ENCODE measurements around the gene WDR47.
"Not testable (repeated sequence)": the region's sequence is repeated elsewhere in the genome, so short reads cannot be mapped to it uniquely, and the experiment has no call there.

Gene WDR47

DNA sequence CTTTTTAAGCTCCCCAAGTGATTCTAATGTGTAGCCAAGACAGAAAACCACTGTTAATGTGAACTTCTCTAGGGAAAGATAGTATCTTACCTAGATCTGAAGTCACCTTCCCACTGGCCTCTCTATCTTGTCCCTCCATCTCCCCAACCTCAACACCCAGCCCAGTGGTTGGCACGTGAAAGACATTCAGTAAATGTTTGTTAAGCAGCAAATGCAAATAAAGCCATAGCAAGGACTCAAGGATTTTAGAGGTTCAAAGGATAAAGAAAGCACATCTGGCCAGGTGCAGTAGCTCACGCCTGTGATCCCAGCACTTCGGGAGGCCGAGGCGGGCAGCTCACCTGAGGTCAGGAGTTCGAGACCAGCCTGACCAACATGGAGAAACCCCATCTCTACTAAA lies 88.5 kb downstream of the WDR47 start:
- TF ChIP-seq, protein P1, sequence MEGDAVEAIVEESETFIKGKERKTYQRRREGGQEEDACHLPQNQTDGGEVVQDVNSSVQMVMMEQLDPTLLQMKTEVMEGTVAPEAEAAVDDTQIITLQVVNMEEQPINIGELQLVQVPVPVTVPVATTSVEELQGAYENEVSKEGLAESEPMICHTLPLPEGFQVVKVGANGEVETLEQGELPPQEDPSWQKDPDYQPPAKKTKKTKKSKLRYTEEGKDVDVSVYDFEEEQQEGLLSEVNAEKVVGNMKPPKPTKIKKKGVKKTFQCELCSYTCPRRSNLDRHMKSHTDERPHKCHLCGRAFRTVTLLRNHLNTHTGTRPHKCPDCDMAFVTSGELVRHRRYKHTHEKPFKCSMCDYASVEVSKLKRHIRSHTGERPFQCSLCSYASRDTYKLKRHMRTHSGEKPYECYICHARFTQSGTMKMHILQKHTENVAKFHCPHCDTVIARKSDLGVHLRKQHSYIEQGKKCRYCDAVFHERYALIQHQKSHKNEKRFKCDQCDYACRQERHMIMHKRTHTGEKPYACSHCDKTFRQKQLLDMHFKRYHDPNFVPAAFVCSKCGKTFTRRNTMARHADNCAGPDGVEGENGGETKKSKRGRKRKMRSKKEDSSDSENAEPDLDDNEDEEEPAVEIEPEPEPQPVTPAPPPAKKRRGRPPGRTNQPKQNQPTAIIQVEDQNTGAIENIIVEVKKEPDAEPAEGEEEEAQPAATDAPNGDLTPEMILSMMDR (IDR thresholded peaks at IDR 0.05; ENCODE audit: borderline replicate concordance, insufficient read depth, low read depth, low read length) = no peak
- no peak overlapping the region for H3K4me3 ChIP-seq (ENCODE audit: low read depth, low read length)

DNA sequence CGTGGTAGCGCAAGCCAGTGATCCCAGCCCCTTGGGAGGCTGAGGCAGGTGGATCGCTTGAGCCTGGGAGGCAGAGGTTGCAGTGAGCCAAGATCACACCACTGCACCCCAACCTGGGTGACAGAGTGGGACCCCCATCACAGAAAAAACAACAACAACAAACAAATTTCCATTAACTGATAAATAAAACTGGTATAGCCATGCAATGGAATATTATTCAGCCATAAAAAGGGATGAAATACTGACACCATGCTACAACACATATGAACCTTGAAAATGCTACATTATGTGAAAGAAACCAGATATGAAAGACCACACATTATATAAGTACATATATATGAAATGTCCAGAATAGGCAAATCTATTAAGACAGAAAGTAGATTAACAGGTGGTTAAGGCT lies 90.7 kb downstream of the WDR47 start:
- TF ChIP-seq, protein P1 (IDR thresholded peaks at IDR 0.05; ENCODE audit: borderline replicate concordance, insufficient read depth, low read depth, low read length) = no peak
- H3K4me3 ChIP-seq (ENCODE audit: low read depth, low read length) = no peak overlapping the region

DNA sequence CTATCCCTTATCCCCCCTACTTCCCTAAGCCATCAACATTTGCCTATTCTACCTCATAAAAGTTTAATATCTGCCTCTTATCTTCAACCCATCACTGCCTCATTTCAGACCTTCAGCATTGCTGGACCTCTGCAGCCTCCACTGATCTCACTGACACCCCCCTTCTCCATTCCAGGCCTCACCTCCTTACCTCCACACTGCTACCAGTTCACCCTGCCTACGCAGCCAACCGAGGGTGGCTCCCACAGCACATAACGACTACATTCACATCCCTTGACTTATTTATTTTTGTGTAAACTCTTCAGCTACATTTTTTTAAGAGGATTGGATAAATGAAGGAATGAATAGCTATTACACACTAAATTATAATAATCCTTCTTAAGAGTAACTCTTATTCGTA lies 92.9 kb downstream of the WDR47 start:
- TF ChIP-seq, protein P1 (IDR thresholded peaks at IDR 0.05; ENCODE audit: borderline replicate concordance, insufficient read depth, low read depth, low read length) = no peak
- H3K4me3 ChIP-seq (ENCODE audit: low read depth, low read length) = no peak overlapping the region

DNA sequence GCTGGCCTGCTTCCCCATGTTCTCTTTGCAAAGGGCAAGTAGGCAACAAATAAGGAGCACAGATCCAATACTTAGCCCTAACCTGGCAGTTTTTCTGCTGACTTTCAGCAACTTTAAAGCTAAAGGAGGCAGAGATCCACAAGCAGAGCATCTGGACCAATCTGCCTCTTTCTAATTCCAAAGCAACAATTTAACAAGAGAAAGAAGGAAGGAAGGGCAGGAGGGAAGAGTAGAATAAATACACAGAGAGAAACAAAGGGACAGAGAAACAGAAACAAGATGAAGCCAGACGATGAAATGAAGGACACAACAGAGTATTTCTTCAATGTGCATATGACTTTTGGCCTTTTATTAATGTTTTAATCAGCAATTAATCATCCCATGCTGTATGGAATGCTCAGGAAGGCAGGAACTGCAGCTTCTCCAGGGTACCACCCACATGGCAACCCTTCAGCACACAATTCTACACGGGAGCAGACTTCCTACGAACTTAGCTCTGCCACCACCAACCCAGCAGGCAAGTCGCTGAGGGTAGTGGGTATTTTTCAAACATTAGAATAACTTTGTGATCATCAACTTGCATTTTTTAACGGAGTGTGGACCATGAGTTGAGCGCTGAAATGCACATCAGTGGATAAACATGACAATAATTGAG lies 93.9 kb downstream of the WDR47 start:
- H3K4me3 ChIP-seq (ENCODE audit: low read depth, low read length) = no peak overlapping the region
- TF ChIP-seq, protein P1 (IDR thresholded peaks at IDR 0.05; ENCODE audit: borderline replicate concordance, insufficient read depth, low read depth, low read length) = no peak

DNA sequence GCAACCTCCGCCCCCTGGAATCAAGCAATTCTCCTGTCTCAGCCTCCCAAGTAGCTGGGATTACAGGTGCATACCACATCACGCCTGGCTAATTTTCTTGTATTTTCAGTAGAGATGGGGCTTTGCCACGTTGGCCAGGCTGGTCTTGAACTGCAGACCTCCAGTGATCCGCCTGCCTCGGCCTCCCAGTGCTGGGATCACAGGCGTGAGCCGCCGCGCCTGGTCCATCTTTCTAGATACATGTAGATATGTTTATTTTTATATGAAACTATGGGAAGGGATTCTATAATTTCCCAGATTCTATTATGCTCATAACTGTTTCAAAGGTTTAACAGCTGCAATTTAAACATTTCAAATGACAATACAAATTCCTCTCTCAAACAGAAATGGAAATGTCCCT lies 105.7 kb downstream of the WDR47 start:
- TF ChIP-seq, protein P1 (IDR thresholded peaks at IDR 0.05; ENCODE audit: borderline replicate concordance, insufficient read depth, low read depth, low read length) = no peak
- H3K4me3 ChIP-seq (ENCODE audit: low read depth, low read length) = no peak overlapping the region

DNA sequence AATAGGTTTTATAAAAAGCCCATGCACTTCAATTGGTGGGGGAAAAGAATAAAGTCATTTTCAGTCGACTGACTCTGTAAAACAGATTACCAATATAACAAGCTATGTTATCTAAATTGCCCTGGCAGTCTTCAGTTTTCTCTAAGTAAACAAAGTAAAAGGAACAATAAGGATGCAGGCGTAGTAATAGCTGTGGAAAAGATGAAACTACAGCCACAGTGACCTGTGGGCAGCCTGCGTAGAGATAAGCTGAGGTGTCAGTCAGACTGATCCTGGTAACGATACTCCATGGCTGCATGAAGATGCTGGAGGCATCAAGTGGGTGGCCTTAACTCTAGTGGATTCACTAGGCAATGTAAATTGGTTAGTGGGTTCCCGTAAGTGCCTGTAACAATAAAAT lies 108.0 kb downstream of the WDR47 start:
- TF ChIP-seq, protein P1 (IDR thresholded peaks at IDR 0.05; ENCODE audit: borderline replicate concordance, insufficient read depth, low read depth, low read length) = no peak
- H3K4me3 ChIP-seq (ENCODE audit: low read depth, low read length) = no peak overlapping the region

DNA sequence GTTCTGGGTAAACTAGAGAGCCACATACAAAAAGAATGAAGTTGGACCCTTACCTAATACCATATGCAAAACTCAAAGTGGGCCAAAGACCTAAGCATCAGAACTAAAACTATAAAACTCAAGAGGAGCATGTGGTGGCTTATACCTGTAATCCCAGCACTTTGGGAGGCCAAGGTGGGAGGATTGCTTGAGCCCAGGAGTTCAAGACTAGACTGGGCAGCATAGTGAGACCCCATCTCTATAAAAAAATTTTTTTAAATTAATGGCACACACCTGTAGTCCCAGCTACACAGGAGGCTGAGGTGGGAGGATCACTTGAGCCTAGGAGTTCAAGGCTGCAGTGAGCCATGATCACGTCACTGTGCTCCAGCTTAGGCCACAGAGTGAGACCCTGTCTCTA lies 114.3 kb downstream of the WDR47 start:
- not testable (repeated sequence) for H3K4me3 ChIP-seq (ENCODE audit: low read depth, low read length)

DNA sequence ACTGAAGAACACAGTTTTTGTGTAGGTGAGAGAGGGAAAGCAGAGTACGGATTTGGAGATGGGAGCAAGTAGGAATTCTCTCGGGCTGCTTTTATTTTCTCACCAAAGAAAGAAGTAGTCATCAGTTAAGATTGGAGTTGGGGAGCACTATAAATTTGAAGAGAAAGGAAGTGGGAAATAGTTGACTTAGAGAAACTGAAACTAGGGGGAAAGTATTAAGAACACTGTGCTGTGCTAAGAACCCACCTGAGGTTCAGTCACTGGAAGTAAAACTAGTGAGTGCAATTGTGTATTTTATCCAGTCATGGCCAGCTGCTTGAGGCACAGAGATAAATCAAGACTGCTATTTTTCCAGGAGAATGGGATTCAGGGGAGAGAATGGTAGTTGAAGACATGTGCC lies 116.0 kb downstream of the WDR47 start:
- no peak overlapping the region for H3K4me3 ChIP-seq (ENCODE audit: low read depth, low read length)
- TF ChIP-seq, protein P1 (IDR thresholded peaks at IDR 0.05; ENCODE audit: borderline replicate concordance, insufficient read depth, low read depth, low read length) = no peak

Measured in GM12875 (cell line).